Breast epithelium (tissue), 4 donors: ENCODE results near the gene TPD52L1. TPM values are rescaled to one million over a fixed set of nuclear protein-coding genes. Genes with fewer than 3 reads are reported as not detected.

Experiments
- DNase-seq, 2 donors: peaks; one replicate each; pipeline ENCODE4 v3.0.0-alpha.2; 2019; ENCODE audit warnings: low spot score in 2 of 2
- H3K27ac ChIP-seq, 2 donors: fragments of 200-600 bp; sonication (generic) in 1 of 2; one replicate each; pipeline ENCODE4 v1.5.1; 2016 to 2019; ENCODE audit warnings: mild to moderate bottlenecking in 1 of 2
- H3K27me3 ChIP-seq, 2 donors: fragments of 200-600 bp; sonication (generic) in 1 of 2; one replicate each; pipeline versions ENCODE4 v1.5.1 to v1.6.0; 2017 to 2019; ENCODE audit warnings: control low read depth in 1 of 2, mild to moderate bottlenecking in 1 of 2
- H3K36me3 ChIP-seq: fragments of 200-600 bp; one replicate; pipeline ENCODE4 v1.5.1; 2019
- H3K4me1 ChIP-seq, 2 donors: fragments of 200-600 bp; sonication (generic); one replicate each; pipeline ENCODE4 v1.5.1; 2016 to 2019; ENCODE audit warnings: control low read depth in 1 of 2
- H3K4me3 ChIP-seq, 3 donors: fragments of 200-600 bp; sonication (generic); 1 replicate in 2 of 3; 2 replicates in 1 of 3; pipeline ENCODE4 v1.5.1; 2016 to 2019; ENCODE audit warnings: mild to moderate bottlenecking in 3 of 3, moderate library complexity in 2 of 3
- H3K9me3 ChIP-seq, 2 donors: fragments of 200-600 bp; sonication (generic) in 1 of 2; one replicate each; pipeline ENCODE4 v1.5.1; 2016 to 2019; ENCODE audit warnings: control low read depth in 1 of 2
- CTCF ChIP-seq, 3 donors: fragments of 450-650 bp; IDR thresholded peaks; one replicate each; pipeline ENCODE4 v1.5.1; 2016 to 2017; ENCODE audit warnings: antibody characterized with exemption in 3 of 3, mild to moderate bottlenecking in 3 of 3, moderate library complexity in 3 of 3
- POLR2A ChIP-seq: fragments of 450-650 bp; IDR thresholded peaks from one replicate; pipeline ENCODE4 v1.6.1; 2016; ENCODE audit warnings: antibody characterized with exemption, mild to moderate bottlenecking, moderate library complexity
- POLR2AphosphoS5 ChIP-seq, 3 donors: sonication (generic); formaldehyde crosslinking; IDR thresholded peaks; one replicate each; pipeline ENCODE4 v1.6.1; 2017; ENCODE audit warnings: antibody characterized with exemption in 3 of 3
- intact Hi-C: fragments of 100-400 bp; cut with DNase I; formaldehyde crosslinking; loops from one replicate; pipeline ENCODE4 v1.15.1; 2023; ENCODE audit warnings: low total_unique reads
- total RNA-seq, 3 donors: library from RNA; depleted of rRNA; stranded (reverse); fragments of >200 nt; gene quantifications; one replicate each; pipeline ENCODE4 v1.1.0, GENCODE V29; 2016

The TPD52L1 gene
- total RNA-seq, 3 donors from 2014 or later, result 27.2 to 266 (median 81.3) TPM

- H3K9me3 ChIP-seq, result no peaks in the 10 kb centered on the region
- DNase-seq, result no peak
- intact Hi-C loops, result loop anchor here (10.0 kb wide), 1 partner anchor 1141 kb away; no protein-coding TSS in a partner anchor
- no peak overlapping the region for H3K4me3 ChIP-seq
- H3K27me3 ChIP-seq, result no peaks in the 10 kb centered on the region
- no peak for TF ChIP-seq CTCF (IDR thresholded peaks at IDR 0.05)
- no peak for TF ChIP-seq POLR2A
- TF ChIP-seq POLR2AphosphoS5 (IDR thresholded peaks at IDR 0.05), result no peak
- H3K36me3 ChIP-seq, result no peaks in the 10 kb centered on the region
- H3K4me1 ChIP-seq, result no peaks in the 10 kb centered on the region
- no peak overlapping the region for H3K27ac ChIP-seq
These were observed 19.9 kb downstream of the TPD52L1 start for GRCh38 chr6:125173341-125174095.

- Histone ChIP-seq H3K4me1 (no peaks in the 10 kb centered on the region), H3K9me3 (no peaks in the 10 kb centered on the region), H3K27ac (no peak overlapping the region), H3K36me3 (no peaks in the 10 kb centered on the region), H3K27me3 (no peaks in the 10 kb centered on the region), H3K4me3 (no peak overlapping the region)
- intact Hi-C loops, result loop anchor here (10.0 kb wide), 1 partner anchor 1140 kb away; no protein-coding TSS in a partner anchor
- DNase-seq, result no peak
- TF ChIP-seq CTCF (IDR thresholded peaks at IDR 0.05), result no peak
- TF ChIP-seq POLR2AphosphoS5 (IDR thresholded peaks at IDR 0.05), result no peak
- TF ChIP-seq POLR2A, result no peak
These were observed 21.1 kb downstream of the TPD52L1 start for GRCh38 chr6:125174626-125175025.

GRCh38 chr6:125175466-125176048, 22.0 kb downstream of the TPD52L1 start:
- Histone ChIP-seq H3K4me1 (no peaks in the 10 kb centered on the region), H3K27ac (no peak overlapping the region), H3K9me3 (no peaks in the 10 kb centered on the region), H3K36me3 (no peaks in the 10 kb centered on the region), H3K27me3 (no peaks in the 10 kb centered on the region), H3K4me3 (no peak overlapping the region)
- intact Hi-C loops, result loop anchor here (10.0 kb wide), 1 partner anchor 1139 kb away; no protein-coding TSS in a partner anchor
- TF ChIP-seq POLR2AphosphoS5 (IDR thresholded peaks at IDR 0.05), result no peak
- DNase-seq, result no peak

- Histone ChIP-seq H3K9me3 (no peaks in the 10 kb centered on the region), H3K27ac (no peak overlapping the region), H3K27me3 (no peaks in the 10 kb centered on the region), H3K4me3 (no peak overlapping the region), H3K4me1 (no peaks in the 10 kb centered on the region), H3K36me3 (no peaks in the 10 kb centered on the region)
- intact Hi-C loops, result no loop called here
- TF ChIP-seq POLR2AphosphoS5 (IDR thresholded peaks at IDR 0.05), result no peak
- DNase-seq, result no peak
These were observed 28.9 kb downstream of the TPD52L1 start for GRCh38 chr6:125182237-125183008.

GRCh38 chr6:125183391-125183790, 29.8 kb downstream of the TPD52L1 start:
- no peak overlapping the region for H3K27ac ChIP-seq
- no peak overlapping the region for H3K4me3 ChIP-seq
- no peaks in the 10 kb centered on the region for H3K27me3 ChIP-seq
- H3K36me3 ChIP-seq, result no peaks in the 10 kb centered on the region
- TF ChIP-seq POLR2AphosphoS5 (IDR thresholded peaks at IDR 0.05), result no peak
- no peak for TF ChIP-seq CTCF (IDR thresholded peaks at IDR 0.05)
- TF ChIP-seq POLR2A, result no peak
- H3K4me1 ChIP-seq, result no peaks in the 10 kb centered on the region
- no peaks in the 10 kb centered on the region for H3K9me3 ChIP-seq
- intact Hi-C loops, result no loop called here
- no peak for DNase-seq
